ENCODE measurements around the gene ATG14.
"Not testable (repeated sequence)": the region's sequence is repeated elsewhere in the genome, so short reads cannot be mapped to it uniquely, and the experiment has no call there.

The ATG14 gene

DNA sequence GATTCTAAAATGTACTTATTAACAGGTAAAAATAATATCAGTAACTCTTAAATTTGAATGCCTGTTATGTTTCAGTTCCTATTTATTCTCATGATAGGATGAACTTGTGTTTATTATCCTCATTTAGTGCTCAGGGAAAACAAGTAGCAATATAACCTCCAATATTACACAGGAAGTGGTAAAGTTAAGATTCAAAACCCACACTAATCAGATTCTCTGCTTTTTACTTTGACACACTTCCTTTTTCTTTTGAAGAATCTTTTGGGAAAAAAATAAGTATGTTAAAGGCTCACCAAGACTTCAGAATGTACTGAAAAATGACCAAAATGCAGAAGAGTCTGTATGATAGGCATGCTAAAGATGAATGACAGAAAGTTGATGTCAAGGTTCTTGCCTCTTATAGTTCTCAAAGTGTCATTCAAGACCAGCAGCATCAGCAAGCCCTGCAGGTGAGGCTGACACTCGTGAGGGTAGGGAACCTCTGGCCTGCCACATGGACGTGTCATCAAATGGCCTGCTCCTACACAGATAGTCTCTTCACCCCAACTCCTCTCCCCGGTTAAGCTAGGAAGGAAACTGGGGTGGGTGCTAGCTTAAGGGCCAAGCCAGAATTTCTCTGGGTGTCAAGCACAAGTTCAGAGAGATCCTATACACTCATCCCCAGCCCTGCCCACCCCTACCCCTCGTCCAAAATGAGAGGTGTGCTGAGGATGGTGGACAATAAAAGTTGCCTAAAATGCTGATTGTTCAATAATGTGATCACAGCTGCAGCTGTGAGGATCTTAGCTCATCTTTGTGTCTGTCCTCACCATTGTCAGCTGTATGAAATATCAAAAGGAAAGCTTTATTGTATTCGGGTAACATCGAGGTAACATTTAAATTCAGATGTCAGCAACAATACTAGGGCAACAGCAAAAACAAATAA, 22.5 kb upstream of the ATG14 start:
- DNase-seq (ENCODE audit: low read depth in 2 of 2): no peak

DNA sequence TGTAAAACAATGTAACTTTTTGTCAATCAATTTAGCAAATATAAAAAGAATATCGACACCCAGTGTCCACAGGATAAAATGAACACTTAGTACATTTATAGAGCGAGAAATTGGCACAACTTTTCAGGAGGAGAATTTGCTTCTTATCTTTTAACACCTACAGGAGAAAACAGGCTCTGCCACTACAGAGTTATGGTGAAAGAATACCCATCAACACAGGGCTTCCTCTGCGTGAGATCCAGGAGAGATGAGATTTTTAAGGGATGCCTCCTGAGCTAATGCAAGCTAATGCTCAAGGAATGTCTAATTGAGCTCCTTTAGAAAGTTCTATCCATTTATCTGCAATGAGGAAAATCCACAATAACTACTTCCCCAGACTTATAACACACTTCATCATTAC, 21.0 kb upstream of the ATG14 start:
- DNase-seq (ENCODE audit: low read depth in 2 of 2): no peak

DNA sequence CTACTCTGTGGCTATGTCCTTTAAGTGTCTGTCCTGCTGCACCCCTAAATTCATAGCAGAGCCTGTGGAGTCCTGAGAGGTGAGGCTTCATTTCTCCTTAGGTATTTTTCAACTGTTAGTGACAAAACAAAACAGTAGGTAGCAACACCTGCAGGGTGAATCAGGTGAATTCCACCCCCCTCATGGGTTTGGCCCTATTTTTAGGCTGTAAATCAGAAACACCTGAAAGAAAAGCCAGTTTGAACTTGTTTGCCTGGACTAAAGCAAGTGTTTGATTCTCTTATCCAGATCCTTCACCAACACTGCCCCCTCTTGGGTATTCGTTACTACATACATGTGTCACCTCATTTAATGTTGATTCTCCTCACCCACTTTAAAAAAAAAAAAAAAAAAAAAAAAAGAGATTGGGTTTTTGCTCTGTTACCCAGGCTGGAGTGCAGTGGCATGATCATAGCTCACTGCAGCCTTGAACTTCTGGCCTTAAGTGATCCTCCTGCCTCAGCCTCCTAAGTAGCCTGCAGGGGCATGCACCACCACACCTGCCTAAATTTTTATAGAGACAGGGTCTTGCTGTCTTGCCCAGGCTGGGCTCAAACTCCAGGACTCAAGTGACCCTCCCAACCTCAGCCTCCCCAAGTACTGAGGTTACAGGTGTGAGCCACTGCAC, 18.5 kb upstream of the ATG14 start:
- peak in 1 of 2 donors; percentile 41 for DNase-seq (ENCODE audit: low read depth in 2 of 2)

DNA sequence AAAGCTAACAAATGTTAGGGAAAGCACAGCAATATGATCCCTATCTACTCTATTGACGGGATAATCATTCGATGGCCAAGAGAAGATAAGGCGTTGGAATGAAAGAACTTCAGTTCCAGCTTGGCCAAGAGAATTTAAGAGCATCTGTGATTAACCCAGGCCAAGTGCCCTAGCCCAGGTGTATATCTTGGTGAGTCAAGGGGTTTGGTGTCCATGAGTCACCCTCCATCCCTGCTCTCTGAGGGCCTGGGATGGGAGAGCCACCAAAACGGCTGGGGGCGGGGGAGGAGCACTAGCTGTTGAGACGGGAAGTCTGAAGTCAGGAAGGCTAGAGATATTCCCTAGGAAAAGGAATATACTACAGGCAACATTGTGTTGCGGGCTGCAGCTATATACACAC, 15.8 kb upstream of the ATG14 start:
- no peak for DNase-seq (ENCODE audit: low read depth in 2 of 2)

DNA sequence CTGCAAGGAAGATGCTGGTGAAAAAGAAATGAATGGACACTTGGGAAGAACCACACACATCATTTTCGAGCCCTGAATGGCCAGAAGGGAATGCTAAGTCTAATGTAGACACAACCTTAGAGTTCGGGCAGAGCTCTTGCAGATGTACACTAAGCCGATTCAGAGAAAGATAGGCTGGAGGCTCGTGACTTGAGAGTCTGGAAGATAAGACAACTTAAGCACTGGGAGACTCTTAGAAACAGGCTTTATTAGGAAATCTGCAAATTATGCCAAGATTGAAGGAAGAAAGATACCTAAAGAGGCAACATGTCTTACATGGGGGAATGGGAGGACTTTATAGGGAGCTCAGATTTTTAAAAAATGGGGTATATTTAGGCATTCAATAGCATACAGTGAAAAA, 15.3 kb upstream of the ATG14 start:
- no peak for DNase-seq (ENCODE audit: low read depth in 2 of 2)

DNA sequence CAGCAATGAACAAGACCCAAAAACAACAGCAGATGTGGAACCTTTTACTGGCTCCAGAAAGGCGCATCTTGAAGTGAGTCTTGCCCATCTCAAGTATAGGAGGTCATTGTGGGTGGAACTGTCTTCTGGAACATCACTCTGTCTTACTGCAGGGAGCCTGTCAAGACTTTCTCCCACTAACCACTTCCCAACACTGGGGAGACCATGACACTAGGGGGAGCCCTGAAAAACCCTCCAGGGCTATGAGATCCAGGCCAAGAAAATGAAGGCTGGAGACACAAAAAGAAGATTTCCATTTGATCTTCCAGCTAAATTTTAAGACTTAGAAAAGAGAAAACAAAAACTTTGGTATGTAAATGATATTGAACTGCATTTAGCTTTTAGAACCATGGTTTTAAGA, 13.5 kb upstream of the ATG14 start:
- DNase-seq (ENCODE audit: low read depth in 2 of 2): no peak

DNA sequence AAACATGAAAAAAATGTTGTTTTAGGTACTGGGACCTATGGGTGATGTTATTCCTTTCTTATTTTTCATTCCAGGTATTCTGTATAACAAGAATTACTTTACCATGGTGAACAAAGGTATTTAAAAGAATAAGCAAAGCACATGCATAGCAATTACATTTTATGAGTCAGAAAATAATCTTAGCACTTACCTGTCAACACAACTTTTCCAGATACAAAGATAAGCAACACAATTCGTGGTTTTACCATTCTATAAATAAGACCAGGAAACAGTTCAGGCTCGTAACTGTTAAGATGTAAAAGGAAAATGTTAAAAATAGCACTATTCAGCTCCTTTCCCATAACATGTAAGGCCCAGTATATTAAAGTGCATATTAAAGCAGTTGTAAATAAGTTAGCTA, 12.3 kb upstream of the ATG14 start:
- no peak for DNase-seq (ENCODE audit: low read depth in 2 of 2)

DNA sequence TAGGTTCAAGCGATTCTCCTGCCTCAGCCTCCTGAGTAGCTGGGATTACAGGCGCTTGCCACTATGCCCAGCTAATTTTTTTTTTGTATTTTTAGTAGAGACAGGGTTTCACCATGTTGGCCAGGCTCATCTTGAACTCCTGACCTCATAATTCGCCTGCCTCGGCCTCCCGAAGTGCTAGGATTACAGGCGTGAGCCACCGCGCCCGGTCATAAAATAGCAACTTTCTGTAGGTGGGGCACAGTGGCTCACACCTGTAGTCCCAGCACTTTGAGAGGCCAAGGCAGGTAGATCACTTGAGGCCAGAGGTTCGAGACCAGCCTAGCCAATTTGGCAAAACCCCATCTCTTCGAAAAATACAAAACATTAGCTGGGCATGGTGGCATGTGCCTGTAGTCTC, 10.7 kb upstream of the ATG14 start:
- not testable (repeated sequence) for DNase-seq (ENCODE audit: low read depth in 2 of 2)

DNA sequence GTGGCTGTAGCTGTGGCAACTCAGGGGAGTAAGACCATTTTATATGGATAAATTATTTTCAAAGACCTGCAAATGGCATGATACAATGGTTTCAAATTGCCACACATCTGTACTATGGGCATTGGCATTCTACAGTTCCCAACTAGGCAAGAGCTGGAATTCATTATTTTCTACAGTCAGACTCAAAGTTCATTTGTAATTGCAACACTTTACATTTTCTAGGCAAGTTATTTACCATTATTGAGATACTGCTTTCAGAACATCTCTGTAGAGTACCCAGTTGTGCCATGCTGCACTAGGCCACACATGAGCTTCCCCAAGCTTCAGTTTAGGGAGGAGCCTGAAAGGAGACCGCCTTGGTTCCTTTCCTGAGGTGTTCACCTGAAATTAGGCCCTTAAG, 8.0 kb upstream of the ATG14 start:
- DNase-seq (ENCODE audit: low read depth in 2 of 2): no peak

DNA sequence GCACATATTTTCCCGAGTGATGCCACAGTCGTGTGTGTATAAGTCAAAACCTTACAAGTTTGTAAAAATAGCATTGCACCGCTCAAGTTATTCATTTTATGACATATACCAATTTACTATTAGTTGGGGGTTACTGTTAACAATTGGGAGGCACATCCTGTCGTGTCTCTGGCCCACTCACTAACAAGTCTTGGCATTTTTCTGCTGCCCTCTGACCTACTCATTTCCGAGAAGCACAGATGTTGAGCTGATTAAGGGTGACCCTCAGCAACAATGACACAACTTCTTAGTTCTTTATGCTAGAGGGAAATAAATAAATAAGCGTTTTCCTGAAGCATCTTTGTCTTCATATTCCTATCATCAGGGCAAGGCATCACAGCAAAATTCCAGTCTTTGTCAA, 6.8 kb upstream of the ATG14 start:
- DNase-seq (ENCODE audit: low read depth in 2 of 2): no peak

DNA sequence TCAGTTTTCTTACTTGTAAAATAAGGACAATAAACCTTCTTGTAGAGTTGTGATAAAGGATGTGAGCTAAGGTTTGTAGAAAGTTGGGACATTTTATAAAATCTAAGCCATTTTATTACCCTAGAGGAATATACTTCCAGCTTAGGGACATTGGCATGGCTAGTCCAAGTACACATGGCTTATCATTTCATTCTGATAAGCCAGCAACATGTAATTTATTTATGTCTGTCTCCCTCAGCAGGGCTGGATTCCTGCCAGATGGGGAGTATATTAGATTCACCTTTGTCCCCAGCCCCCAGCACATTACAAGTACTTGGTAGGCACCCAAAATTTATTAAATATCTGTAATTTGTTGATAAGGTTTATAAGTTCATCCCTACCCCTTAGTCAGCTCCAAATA, 6.3 kb upstream of the ATG14 start:
- DNase-seq (ENCODE audit: low read depth in 2 of 2): no peak

DNA sequence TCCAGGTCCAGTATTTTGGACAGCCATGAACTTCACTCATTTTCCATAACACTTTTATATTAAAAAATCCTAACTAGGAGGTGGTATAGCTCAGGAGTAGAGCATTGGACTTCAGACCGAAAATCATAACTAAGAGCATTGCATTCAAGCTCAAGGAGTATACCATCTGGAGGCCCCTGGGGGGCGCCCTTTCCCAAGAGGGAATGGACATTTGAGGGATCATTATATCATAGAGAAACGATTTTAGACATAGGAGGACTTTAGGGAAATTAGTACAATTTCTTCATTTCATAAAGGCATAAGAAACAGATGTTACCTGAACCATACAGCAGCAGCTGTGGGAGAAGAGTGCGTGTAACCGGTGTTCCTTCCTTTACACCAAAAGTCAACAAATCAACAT, 5.2 kb upstream of the ATG14 start:
- DNase-seq (ENCODE audit: low read depth in 2 of 2): peak in 1 of 2 donors; percentile 13

DNA sequence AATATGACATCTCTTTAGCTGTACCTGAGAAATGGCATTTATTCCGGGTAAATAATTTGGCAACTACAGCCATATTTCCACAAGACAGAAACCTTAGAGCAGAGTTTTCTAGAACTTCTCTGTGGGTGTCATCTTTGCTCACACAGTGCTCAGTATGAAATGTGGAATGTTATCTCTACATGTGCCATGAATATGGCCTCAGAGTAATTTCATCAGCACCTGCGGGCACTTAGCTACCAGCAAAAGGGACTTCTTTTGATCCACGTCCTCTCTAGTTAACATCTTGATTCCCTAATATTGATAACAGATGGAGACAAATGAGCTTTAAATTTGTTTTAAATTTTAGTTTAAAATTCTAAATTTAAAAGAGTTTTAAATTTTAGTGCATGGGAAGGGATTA, 2.9 kb upstream of the ATG14 start:
- no peak for DNase-seq (ENCODE audit: low read depth in 2 of 2)

DNA sequence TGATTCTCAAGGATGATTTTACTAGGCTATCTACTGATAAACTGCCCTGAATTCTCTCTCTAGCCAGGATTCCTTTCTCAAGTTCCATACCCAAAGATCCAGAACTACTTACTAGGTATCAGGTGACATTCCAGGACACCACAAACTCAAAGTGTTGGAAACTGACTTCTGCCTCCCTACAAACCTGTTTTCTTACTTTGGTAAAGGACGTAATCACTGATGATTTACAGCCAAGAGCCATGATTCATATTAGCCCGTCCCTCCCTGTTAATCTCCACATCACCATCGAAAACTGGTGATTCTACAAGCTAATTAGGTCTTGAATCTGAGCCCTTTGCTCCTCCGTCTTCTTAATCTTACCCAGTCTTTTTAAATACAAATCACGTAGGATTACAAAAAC, 1.0 kb upstream of the ATG14 start:
- no peak for DNase-seq (ENCODE audit: low read depth in 2 of 2)

DNA sequence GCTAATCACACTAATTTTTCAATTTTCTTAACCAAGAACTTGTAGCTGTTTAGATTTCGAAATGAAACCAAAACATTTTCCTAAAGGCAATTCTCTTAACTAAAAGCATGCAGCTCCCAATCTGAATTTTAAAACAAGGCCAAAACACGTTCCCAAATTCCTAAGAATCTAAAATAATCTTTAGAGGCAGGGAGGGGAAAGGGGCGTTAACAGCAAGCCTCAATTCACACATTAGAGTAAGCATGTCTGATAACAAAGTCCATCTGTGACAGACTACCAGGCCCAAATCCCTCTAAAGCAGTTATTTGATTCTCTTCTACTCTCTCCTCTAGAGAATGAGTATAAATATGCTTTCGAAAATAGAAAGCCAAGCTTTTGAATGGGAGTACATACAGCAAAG, 754 bp downstream of the ATG14 start:
- no peak for DNase-seq (ENCODE audit: low read depth in 2 of 2)

DNA sequence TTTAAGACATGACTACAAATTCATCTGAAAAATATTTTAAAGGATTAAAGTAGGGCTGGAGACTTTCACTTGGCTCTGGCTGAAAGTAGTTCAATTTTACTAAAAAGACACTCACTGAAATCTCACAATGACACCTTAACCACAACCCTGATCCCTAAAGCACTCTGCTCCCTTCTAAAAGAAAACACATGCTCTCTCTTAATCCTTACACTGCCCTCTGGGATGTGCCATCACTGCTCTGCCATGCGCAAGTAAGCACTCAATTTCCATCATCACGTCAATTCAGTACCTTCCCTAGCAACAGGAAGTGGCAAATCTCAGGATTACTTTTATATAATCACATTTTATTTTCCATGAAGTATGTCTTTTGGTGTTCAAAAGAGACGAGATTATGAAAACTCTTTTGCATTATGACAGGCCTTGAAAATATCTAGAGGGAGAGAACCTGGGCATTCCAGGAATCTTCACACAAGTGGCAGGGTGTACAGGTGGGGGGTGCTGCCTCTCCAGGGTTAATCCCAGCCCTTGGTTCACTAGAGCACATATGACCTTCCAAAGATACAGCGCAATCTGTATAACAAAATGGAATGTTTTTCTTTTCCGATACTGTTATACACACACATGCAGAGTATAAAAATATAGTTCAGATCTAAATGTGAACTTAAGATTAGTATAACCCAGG, 7.3 kb downstream of the ATG14 start:
- DNase-seq (ENCODE audit: low read depth in 2 of 2): no peak

DNA sequence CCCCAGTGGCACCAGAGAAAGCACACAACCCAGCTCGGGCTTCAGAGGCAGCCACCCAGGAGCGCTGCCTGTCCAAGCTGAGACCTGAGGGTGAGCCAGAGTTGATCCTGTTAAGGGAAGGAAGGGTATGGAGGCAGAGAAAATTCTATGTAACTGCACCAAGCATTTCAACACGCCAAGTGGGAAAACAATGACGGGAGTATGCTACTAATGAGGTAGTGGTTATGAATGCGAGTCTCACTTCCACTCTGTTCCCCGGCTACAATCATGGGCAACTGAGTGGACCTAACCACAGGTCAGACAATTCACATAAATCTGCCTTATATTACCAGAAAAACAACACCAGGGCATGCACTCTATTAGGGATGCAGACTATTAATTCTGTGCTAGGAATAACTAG, 9.9 kb downstream of the ATG14 start:
- DNase-seq (ENCODE audit: low read depth in 2 of 2): no peak

DNA sequence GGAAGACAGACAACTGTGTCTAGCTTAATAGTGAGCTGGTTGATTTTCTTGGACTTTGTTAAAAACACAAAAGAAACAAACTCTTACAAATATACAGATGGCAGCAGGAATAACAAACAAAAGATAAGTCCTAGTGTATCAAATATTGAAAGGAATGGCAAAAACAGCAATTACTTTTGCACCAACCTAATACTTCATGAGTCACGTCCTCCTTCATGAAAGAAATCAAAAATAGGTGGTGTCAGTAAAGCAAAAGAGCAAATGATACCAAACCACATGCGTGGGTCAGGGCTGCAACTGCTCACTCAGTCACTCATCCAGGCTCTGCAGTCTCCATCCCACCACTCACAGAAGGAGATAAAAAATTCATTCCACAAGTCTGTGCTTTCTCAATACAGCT, 11.8 kb downstream of the ATG14 start:
- DNase-seq (ENCODE audit: low read depth in 2 of 2): no peak

DNA sequence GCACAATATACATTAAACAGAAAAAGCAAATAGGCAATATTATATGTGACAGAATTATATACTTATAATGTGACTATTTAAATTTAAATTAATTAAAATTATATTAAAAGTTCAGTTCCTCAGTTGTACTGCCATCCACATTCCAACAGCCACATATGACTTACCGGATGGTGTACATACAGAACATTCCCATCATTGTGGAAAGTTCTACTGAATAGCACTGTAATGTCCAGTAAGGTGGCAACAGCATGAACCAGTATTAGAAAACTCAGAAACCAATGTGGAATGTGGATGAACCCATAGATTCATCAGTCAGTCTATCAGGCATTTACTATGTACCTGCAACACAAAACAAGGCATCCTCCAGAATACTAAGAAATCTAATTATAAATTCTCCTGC, 12.4 kb downstream of the ATG14 start:
- DNase-seq (ENCODE audit: low read depth in 2 of 2): no peak

DNA sequence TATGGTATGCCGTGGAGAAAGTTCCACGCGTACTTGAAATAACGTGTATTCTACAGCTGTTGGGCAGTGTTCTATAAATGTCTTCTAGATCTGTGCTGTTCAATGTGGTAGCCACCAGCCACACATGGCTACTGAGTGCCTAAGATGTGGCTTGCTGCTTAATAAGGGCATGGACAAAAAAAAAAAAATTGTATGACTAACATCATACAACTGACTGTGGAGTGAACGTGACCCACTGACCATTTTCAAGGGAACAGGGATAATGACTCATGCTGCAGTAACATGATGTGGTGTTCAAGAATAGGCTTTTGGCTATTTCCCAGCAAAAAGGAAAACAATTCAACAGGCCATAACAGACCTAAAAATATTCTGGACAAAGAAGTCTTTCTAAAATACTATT, 13.0 kb downstream of the ATG14 start:
- DNase-seq (ENCODE audit: low read depth in 2 of 2): no peak

DNA sequence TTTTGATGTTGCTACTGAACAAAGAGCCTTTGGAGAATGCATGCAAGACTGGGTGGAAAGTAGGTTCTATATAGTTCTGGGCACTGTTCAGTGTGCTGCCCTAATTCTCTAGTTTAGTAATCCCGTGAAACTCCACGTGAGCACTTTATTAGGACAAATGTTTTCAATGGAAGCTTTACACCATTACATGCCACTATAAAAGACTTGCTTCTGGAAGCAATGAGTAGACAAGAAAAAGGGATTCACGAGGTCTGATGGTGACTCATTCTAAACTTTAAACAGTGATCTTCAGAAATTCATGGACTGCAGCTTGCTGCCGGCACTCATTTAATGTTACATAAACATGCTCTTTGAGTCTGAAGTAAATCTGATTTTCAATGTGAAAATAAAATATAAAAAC, 22.3 kb downstream of the ATG14 start:
- DNase-seq (ENCODE audit: low read depth in 2 of 2): no peak

DNA sequence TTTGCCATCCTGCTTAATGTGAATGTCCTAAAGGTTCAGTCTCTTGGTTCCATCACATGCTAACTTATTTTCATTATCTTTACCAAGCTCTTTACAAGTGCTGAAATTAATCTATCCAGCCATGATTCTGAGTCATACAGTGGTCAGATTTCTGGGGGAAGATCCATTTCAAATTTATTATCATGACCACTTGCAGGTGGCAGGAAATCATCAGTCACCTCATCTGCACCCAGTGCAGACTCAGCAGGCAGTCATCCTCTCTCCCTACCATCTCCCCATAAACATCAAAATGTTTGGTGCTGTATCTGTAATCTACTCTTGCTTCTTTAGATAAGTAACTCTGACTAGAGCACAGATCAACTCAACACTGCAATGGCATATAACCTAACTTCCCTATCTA, 23.5 kb downstream of the ATG14 start:
- DNase-seq (ENCODE audit: low read depth in 2 of 2): no peak

DNA sequence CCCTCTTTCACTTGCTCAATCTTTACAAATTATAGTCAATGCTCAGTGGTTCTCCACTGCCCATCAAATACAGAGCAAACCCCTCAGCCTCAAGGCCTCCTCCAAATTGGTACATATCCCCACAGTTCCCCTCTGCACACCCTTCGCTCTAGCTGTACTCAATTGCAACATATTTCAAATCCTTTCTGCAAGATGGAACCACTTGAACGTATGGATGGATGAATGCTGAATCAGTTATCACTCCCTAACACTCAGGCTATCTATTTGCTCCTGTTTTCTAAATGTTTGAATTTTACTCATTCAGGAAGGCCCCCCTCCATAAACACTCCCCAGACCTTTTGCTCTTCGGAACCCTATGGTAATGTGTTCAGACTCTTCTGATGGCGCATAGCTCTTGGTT, 24.5 kb downstream of the ATG14 start:
- no peak for DNase-seq (ENCODE audit: low read depth in 2 of 2)

Data from activated CD4-positive, alpha-beta T cell treated with anti-CD3 and anti-CD28 coated beads for 24 hours (primary cell).